ENCODE measurements around the gene PRKCA.

GRCh38 chr17:66420961-66421371 is 118.6 kb downstream of the PRKCA start:
- TF ChIP-seq POLR2A (IDR thresholded peaks at IDR 0.05; ENCODE audit: low read depth, low read length) (no peak), POLR2AphosphoS5 (IDR thresholded peaks at IDR 0.05; ENCODE audit: low read depth, low read length) (no peak)
